Measurements from ENCODE around the gene KIF14.
"Not testable (repeated sequence)": the region's sequence is repeated elsewhere in the genome, so short reads cannot be mapped to it uniquely, and the experiment has no call there.

GRCh38 chr1:200630515-200630899, 10.0 kb upstream of the KIF14 start:
- TF ChIP-seq EZH2phosphoT487 (IDR thresholded peaks at IDR 0.05; ENCODE audit: insufficient read depth, low read depth); EZH2 (IDR thresholded peaks at IDR 0.05; ENCODE audit: insufficient read depth, poor library complexity, severe bottlenecking): not testable (repeated sequence)

Measured in GM23248 (cell line).